ENCODE measurements around the gene IGFBP2. TPM values are rescaled to one million over a fixed set of nuclear protein-coding genes. Genes with fewer than 3 reads are reported as not detected.

IGFBP2 gene
- total RNA-seq, 1 donor from 2014 or later, result 136 TPM

- Histone ChIP-seq H3K4me3 (no peak overlapping the region), H3K36me3 (no peaks in the 10 kb centered on the region), H3K27me3 (ENCODE audit: low read depth) (no peaks in the 10 kb centered on the region), H3K9me3 (replicated peaks) (no peaks in the 10 kb centered on the region), H3K27ac (replicated peaks) (no peak overlapping the region), H3K4me1 (peaks cover 16% of the 10 kb centered on the region)
- no peak for TF ChIP-seq CTCF (IDR thresholded peaks at IDR 0.05; ENCODE audit: borderline replicate concordance)
- DNase-seq, result no peak
- intact Hi-C loops (cut with micrococcal nuclease), result no loop called here
These were observed 3.4 kb upstream of the IGFBP2 start for GRCh38 chr2:216629784-216630183.

GRCh38 chr2:216632346-216632951 is 771 bp upstream of the IGFBP2 start:
- no peak for DNase-seq
- H3K27me3 ChIP-seq (ENCODE audit: low read depth), result peaks cover 3% of the 10 kb centered on the region
- H3K4me3 ChIP-seq, result peak overlapping the region; percentile 78
- H3K36me3 ChIP-seq, result no peaks in the 10 kb centered on the region
- peak overlapping the region; percentile 75 for H3K27ac ChIP-seq (replicated peaks)
- H3K9me3 ChIP-seq (replicated peaks), result no peaks in the 10 kb centered on the region
- TF ChIP-seq CTCF (IDR thresholded peaks at IDR 0.05; ENCODE audit: borderline replicate concordance), result no peak
- H3K4me1 ChIP-seq, result peaks cover 34% of the 10 kb centered on the region
- intact Hi-C loops (cut with micrococcal nuclease), result no loop called here

GRCh38 chr2:216633616-216634369 is 573 bp downstream of the IGFBP2 start:
- Histone ChIP-seq H3K4me3 (peak overlapping the region; percentile 78), H3K4me1 (peaks cover 38% of the 10 kb centered on the region), H3K27ac (replicated peaks) (peak overlapping the region; percentile 75), H3K36me3 (no peaks in the 10 kb centered on the region), H3K27me3 (ENCODE audit: low read depth) (peaks cover 3% of the 10 kb centered on the region), H3K9me3 (replicated peaks) (no peaks in the 10 kb centered on the region)
- no peak for TF ChIP-seq CTCF (IDR thresholded peaks at IDR 0.05; ENCODE audit: borderline replicate concordance)
- intact Hi-C loops (cut with micrococcal nuclease), result no loop called here
- DNase-seq, result no peak

GRCh38 chr2:216634370-216635148 is 1.3 kb downstream of the IGFBP2 start:
- peaks cover 38% of the 10 kb centered on the region for H3K4me1 ChIP-seq
- H3K27me3 ChIP-seq (ENCODE audit: low read depth), result peaks cover 3% of the 10 kb centered on the region
- peak overlapping the region; percentile 78 for H3K4me3 ChIP-seq
- no peaks in the 10 kb centered on the region for H3K9me3 ChIP-seq (replicated peaks)
- H3K36me3 ChIP-seq, result no peaks in the 10 kb centered on the region
- TF ChIP-seq CTCF (IDR thresholded peaks at IDR 0.05; ENCODE audit: borderline replicate concordance), result no peak
- no peak for DNase-seq
- H3K27ac ChIP-seq (replicated peaks), result peak overlapping the region; percentile 75
- intact Hi-C loops (cut with micrococcal nuclease), result no loop called here

- peaks cover 3% of the 10 kb centered on the region for H3K36me3 ChIP-seq
- H3K4me3 ChIP-seq, result peak overlapping the region; percentile 78
- peaks cover 38% of the 10 kb centered on the region for H3K4me1 ChIP-seq
- no peaks in the 10 kb centered on the region for H3K9me3 ChIP-seq (replicated peaks)
- peaks cover 3% of the 10 kb centered on the region for H3K27me3 ChIP-seq (ENCODE audit: low read depth)
- intact Hi-C loops (cut with micrococcal nuclease), result no loop called here
- DNase-seq, result no peak
- peak overlapping the region; percentile 75 for H3K27ac ChIP-seq (replicated peaks)
- TF ChIP-seq CTCF (IDR thresholded peaks at IDR 0.05; ENCODE audit: borderline replicate concordance), result no peak
These were observed 2.0 kb downstream of the IGFBP2 start for GRCh38 chr2:216635171-216635570.
